Panc1 (cell line): ENCODE results near the gene TMEM236. TPM values are rescaled to one million over a fixed set of nuclear protein-coding genes. Genes with fewer than 3 reads are reported as not detected.

Experiments
- ATAC-seq: fragments of 200-7000 bp; cut with Tn5 transposase; 2 replicates; pipeline ENCODE4 v1.9.1; 2020; ENCODE audit warnings: mild to moderate bottlenecking, moderate library complexity
- BruUV-seq: library from RNA; stranded (reverse); fragments of 400-500 nt; replicated peaks from 2 replicates; lab custom pipeline; 2021; lab: Mats Ljungman, UMichigan
- CTCF ChIA-PET: fragments of 300-600 bp; sonication (Branson Sonifier 250); formaldehyde crosslinking; loops from one replicate; lab custom pipeline; 2022; ENCODE audit warnings: antibody characterized with exemption; lab: Charles Lee
- POLR2A ChIA-PET: fragments of 300-600 bp; sonication (Branson Sonifier 250); formaldehyde crosslinking; loops from one replicate; lab custom pipeline; 2022; ENCODE audit warnings: antibody characterized with exemption; lab: Charles Lee
- DNase-seq: peaks from one replicate; pipeline ENCODE4 v3.0.0-alpha.2; 2010; ENCODE audit warnings: low read depth, low spot score
- H3K27ac ChIP-seq: 2 replicates; pipeline ENCODE4 v1.5.1; 2011; ENCODE audit warnings: mild to moderate bottlenecking, low read length, inconsistent platforms
- H3K27me3 ChIP-seq: fragments of 200-500 bp; sonication (Bioruptor generic); 2 replicates; pipeline ENCODE4 v1.6.0; 2014; ENCODE audit warnings: low read length, inconsistent platforms; ENCODE audit not compliant: control insufficient read depth, insufficient read depth
- H3K36me3 ChIP-seq: fragments of 200-500 bp; sonication (Bioruptor generic); 2 replicates; pipeline ENCODE4 v1.5.1; 2014; ENCODE audit warnings: inconsistent platforms, mild to moderate bottlenecking, low read length, moderate library complexity; ENCODE audit not compliant: control insufficient read depth, insufficient read depth
- H3K4me1 ChIP-seq: 2 replicates; pipeline ENCODE4 v1.5.1; 2011; ENCODE audit warnings: inconsistent platforms, mild to moderate bottlenecking, low read length, moderate library complexity; ENCODE audit not compliant: control insufficient read depth, insufficient read depth
- H3K4me3 ChIP-seq, 2 experiments: 2 replicates each; pipeline ENCODE4 v1.5.1; 2011 to 2012; ENCODE audit warnings: low read depth in 2 of 2, low read length in 2 of 2, mild to moderate bottlenecking in 2 of 2, inconsistent platforms in 1 of 2, moderate library complexity in 1 of 2
- H3K9me3 ChIP-seq: fragments of 200-500 bp; sonication (Bioruptor generic); 2 replicates; pipeline ENCODE4 v1.5.1; 2014; ENCODE audit warnings: low read depth, mild to moderate bottlenecking, inconsistent platforms, low read length, moderate library complexity; ENCODE audit not compliant: control insufficient read depth, insufficient read depth
- CTCF ChIP-seq: fragments of 450-650 bp; IDR thresholded peaks from 2 replicates; pipeline ENCODE4 v1.5.1; 2017; ENCODE audit warnings: mild to moderate bottlenecking
- POLR2AphosphoS5 ChIP-seq: IDR thresholded peaks from 2 replicates; pipeline ENCODE4 v1.6.1; 2012; ENCODE audit warnings: mild to moderate bottlenecking, low read depth, low read length, moderate library complexity
- REST ChIP-seq, 2 experiments: IDR thresholded peaks; 2 replicates each; pipeline ENCODE4 v1.6.1; 2011 to 2012; ENCODE audit warnings: low read depth in 2 of 2, control low read depth in 1 of 2, low read length in 1 of 2, mild to moderate bottlenecking in 1 of 2, moderate library complexity in 1 of 2; ENCODE audit not compliant: insufficient read depth in 1 of 2
- SIN3A ChIP-seq: IDR thresholded peaks from 2 replicates; pipeline ENCODE4 v1.6.1; 2012; ENCODE audit warnings: low read depth, mild to moderate bottlenecking, low read length, moderate library complexity, borderline replicate concordance; ENCODE audit not compliant: insufficient read depth
- TCF7L2 ChIP-seq: IDR thresholded peaks from 2 replicates; pipeline ENCODE4 v1.6.1; 2011; ENCODE audit warnings: mild to moderate bottlenecking, low read depth, low read length, inconsistent platforms
- in situ Hi-C: cut with HindIII; loops from 2 replicates; pipeline ENCODE4 v1.10.0; 2016; ENCODE audit warnings: low sequenced_read_pairs, low pct_unique_long_range_greater_than_20kb
- intact Hi-C: fragments of 100-400 bp; cut with micrococcal nuclease; formaldehyde crosslinking; loops from one replicate; pipeline ENCODE4 v1.10.0; 2022; ENCODE audit not compliant: unreplicated experiment
- total RNA-seq: library from RNA; stranded (reverse); gene quantifications from one replicate; pipeline ENCODE4 v1.2.1, GENCODE V29; 2021; ENCODE audit not compliant: unreplicated experiment

The TMEM236 gene
- total RNA-seq, 1 experiment from 2014 or later, result 0.05 TPM

GRCh38 chr10:17785276-17785930 lies 33.4 kb downstream of the TMEM236 start:
- no peaks in the 10 kb centered on the region for H3K27me3 ChIP-seq
- peak overlapping the region; percentile 79 for H3K27ac ChIP-seq
- in situ Hi-C loops, result no loop called here
- DNase-seq, result no peak
- TF ChIP-seq SIN3A, result no peak
- TF ChIP-seq POLR2AphosphoS5, result no peak
- TF ChIP-seq TCF7L2, result no peak
- TF ChIP-seq CTCF, result no peak
- TF ChIP-seq REST (IDR thresholded peaks at IDR 0.05; ENCODE audit: insufficient read depth in 1 of 2, low read depth in 2 of 2, low read length in 1 of 2), result no peak
- POLR2A ChIA-PET, result no interaction called here
- ATAC-seq, result no peak
- peaks cover 39% of the 10 kb centered on the region for H3K4me1 ChIP-seq
- intact Hi-C loops, result no loop called here
- no peak overlapping the region for H3K4me3 ChIP-seq
- no TSS peak for BruUV-seq
- no peaks in the 10 kb centered on the region for H3K9me3 ChIP-seq
- no peaks in the 10 kb centered on the region for H3K36me3 ChIP-seq
- CTCF ChIA-PET, result interaction anchor here (1.0 kb wide), 1 partner anchor 43 kb away, joined by 4 read pairs; no protein-coding TSS in a partner anchor

- CTCF ChIA-PET, result no interaction called here
- DNase-seq (peak; percentile 91), ATAC-seq (peak; percentile 88)
- Histone ChIP-seq H3K4me1 (peaks cover 46% of the 10 kb centered on the region), H3K4me3 (0 out of 4 replicates have a peak overlapping the region, but pooled peaks of 1 of the 2 experiments have one; percentile 8), H3K27ac (peak overlapping the region; percentile 79), H3K36me3 (no peaks in the 10 kb centered on the region), H3K9me3 (no peaks in the 10 kb centered on the region), H3K27me3 (no peaks in the 10 kb centered on the region)
- POLR2A ChIA-PET, result no interaction called here
- no peak for TF ChIP-seq SIN3A
- TF ChIP-seq TCF7L2, result no peak
- TF ChIP-seq CTCF, result peak; percentile 26; the same call in 1 of the 2 replicates
- TF ChIP-seq REST (IDR thresholded peaks at IDR 0.05; ENCODE audit: insufficient read depth in 1 of 2, low read depth in 2 of 2, low read length in 1 of 2), result no peak
- peak; percentile 39; the same call in 1 of the 2 replicates for TF ChIP-seq POLR2AphosphoS5
- in situ Hi-C loops (no loop called here), intact Hi-C loops (no loop called here)
- BruUV-seq, result no TSS peak
Observed at GRCh38 chr10:17787087-17787961, 35.3 kb downstream of the TMEM236 start.
